Peyer's patch (tissue), 4 donors: Measurements from ENCODE around the gene ZCCHC10. TPM values are rescaled to one million over a fixed set of nuclear protein-coding genes. Genes with fewer than 3 reads are reported as not detected.
A peak's percentile ranks its signal among the peaks of the same experiment; 100 is the strongest.

Source experiments
- DNase-seq, 3 donors: peaks; one replicate each; pipeline ENCODE4 v3.0.0-alpha.2; 2017 to 2019
- H3K27ac ChIP-seq, 4 donors: fragments of 200-600 bp; sonication (generic); one replicate each; pipeline ENCODE4 v1.5.1; 2016 to 2019
- H3K27me3 ChIP-seq, 2 donors: fragments of 200-600 bp; sonication (generic); one replicate each; pipeline ENCODE4 v1.5.1; 2019
- H3K36me3 ChIP-seq, 3 donors: fragments of 200-600 bp; sonication (generic); one replicate each; pipeline ENCODE4 v1.5.1; 2016 to 2019
- H3K4me1 ChIP-seq, 4 donors: fragments of 200-600 bp; sonication (generic); one replicate each; pipeline ENCODE4 v1.5.1; 2016 to 2019
- H3K4me3 ChIP-seq, 4 donors: fragments of 200-600 bp; sonication (generic); 1 replicate in 3 of 4; 2 replicates in 1 of 4; pipeline ENCODE4 v1.5.1; 2016 to 2019; ENCODE audit warnings: mild to moderate bottlenecking in 1 of 4
- H3K9me3 ChIP-seq, 4 donors: fragments of 200-600 bp; sonication (generic); one replicate each; pipeline ENCODE4 v1.5.1; 2016 to 2019; ENCODE audit warnings: mild to moderate bottlenecking in 1 of 4
- POLR2A ChIP-seq, 2 donors: fragments of 450-650 bp; IDR thresholded peaks; one replicate each; pipeline ENCODE4 v1.5.1; 2017; ENCODE audit warnings: antibody characterized with exemption in 2 of 2, mild to moderate bottlenecking in 2 of 2, moderate library complexity in 2 of 2
- total RNA-seq, 4 donors: library from RNA; depleted of rRNA; stranded (reverse); fragments of >200 nt; gene quantifications; one replicate each; pipeline ENCODE4 v1.1.0, GENCODE V29; 2016
- TF ChIP-seq, protein P1 (sequence below), 6 experiments: fragments of 450-650 bp in 4 of 6; fragments of 200-600 bp in 2 of 6; sonication (generic) in 1 of 6; IDR thresholded peaks; one replicate each; pipeline ENCODE4 v1.5.1; 2017 to 2019; ENCODE audit warnings: antibody characterized with exemption in 6 of 6, mild to moderate bottlenecking in 3 of 6, moderate library complexity in 1 of 6

The ZCCHC10 gene
- total RNA-seq, 4 donors from 2014 or later: 8.3 to 22.0 (median 21.7) TPM

DNA sequence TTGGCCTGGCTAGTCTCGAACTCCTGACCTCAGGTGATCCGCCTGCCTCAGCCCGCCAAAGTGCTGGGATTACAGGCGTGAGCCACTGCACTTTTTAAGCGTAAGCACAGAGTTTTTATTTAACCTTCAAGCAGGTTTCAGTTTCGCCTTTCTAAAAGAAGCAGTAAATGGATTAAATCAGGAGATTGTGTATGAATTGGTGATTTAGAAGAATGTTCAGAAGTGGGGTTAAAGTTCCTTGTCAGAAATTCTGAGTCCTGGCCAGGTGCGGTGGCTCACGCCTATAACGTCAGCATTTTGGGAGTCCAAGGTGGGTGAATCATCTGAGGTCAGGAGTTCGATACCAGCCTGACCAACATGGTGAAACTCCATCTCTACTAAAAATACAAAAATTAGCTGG, 37.6 kb upstream of the ZCCHC10 start:
- H3K27me3 ChIP-seq: no peaks in the 10 kb centered on the region
- no peak for DNase-seq
- H3K36me3 ChIP-seq: peaks cover 0 to 25% (median 0%) of the 10 kb centered on the region in 3 donors
- no peaks in the 10 kb centered on the region for H3K9me3 ChIP-seq
- peak overlapping the region in 1 of 4 donors; percentile 6 for H3K27ac ChIP-seq
- H3K4me3 ChIP-seq: no peak overlapping the region
- H3K4me1 ChIP-seq: peaks cover 0 to 5% (median 0%) of the 10 kb centered on the region in 4 donors
- TF ChIP-seq POLR2A (IDR thresholded peaks at IDR 0.05): no peak
- TF ChIP-seq, protein P1, sequence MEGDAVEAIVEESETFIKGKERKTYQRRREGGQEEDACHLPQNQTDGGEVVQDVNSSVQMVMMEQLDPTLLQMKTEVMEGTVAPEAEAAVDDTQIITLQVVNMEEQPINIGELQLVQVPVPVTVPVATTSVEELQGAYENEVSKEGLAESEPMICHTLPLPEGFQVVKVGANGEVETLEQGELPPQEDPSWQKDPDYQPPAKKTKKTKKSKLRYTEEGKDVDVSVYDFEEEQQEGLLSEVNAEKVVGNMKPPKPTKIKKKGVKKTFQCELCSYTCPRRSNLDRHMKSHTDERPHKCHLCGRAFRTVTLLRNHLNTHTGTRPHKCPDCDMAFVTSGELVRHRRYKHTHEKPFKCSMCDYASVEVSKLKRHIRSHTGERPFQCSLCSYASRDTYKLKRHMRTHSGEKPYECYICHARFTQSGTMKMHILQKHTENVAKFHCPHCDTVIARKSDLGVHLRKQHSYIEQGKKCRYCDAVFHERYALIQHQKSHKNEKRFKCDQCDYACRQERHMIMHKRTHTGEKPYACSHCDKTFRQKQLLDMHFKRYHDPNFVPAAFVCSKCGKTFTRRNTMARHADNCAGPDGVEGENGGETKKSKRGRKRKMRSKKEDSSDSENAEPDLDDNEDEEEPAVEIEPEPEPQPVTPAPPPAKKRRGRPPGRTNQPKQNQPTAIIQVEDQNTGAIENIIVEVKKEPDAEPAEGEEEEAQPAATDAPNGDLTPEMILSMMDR (IDR thresholded peaks at IDR 0.05): no peak

DNA sequence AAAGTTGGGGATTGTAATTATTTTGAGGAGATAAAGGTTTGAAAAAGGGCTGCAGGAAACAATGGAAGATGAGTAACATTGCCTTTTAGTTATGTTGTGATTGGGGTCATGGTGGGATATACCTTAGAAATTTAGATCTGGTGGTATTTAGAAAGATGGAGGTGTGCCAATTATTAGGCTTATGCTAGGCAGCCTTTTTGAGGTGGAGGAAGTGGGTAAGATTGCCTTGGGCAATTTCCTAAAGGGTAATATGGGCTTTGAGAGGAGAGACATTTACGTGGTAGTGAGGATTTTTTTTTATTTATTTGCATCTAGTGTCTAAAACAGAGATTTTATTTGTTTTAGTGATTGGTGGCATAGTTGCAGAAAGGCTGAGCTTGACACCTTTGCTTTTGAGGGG, 35.9 kb upstream of the ZCCHC10 start:
- DNase-seq: no peak
- peaks cover 0 to 10% (median 4%) of the 10 kb centered on the region in 4 donors for H3K4me1 ChIP-seq
- peaks cover 0 to 12% (median 0%) of the 10 kb centered on the region in 3 donors for H3K36me3 ChIP-seq
- no peak overlapping the region for H3K4me3 ChIP-seq
- H3K9me3 ChIP-seq: no peaks in the 10 kb centered on the region
- TF ChIP-seq, protein P1 (IDR thresholded peaks at IDR 0.05): no peak
- TF ChIP-seq POLR2A (IDR thresholded peaks at IDR 0.05): no peak
- H3K27me3 ChIP-seq: no peaks in the 10 kb centered on the region
- H3K27ac ChIP-seq: no peak overlapping the region

DNA sequence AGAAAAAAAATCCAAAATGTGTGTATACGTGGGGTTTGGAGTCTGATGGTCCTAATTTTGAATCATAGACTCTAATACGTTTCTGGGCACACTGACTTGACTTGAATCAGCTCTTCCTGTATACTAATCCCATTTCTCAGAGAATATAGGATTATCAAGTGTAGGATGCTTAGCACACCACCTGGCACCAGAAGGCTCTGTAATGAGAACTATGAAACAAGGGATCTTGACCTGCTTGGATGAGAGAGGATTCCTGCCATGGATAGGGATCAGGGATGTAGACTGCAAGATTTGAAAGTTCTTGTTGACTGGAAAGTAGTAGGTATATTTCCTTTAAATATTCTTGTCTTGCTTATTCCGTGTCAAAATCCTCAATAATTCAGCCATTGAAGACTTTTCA, 33.3 kb upstream of the ZCCHC10 start:
- no peak overlapping the region for H3K4me3 ChIP-seq
- peaks cover 0 to 22% (median 5%) of the 10 kb centered on the region in 4 donors for H3K4me1 ChIP-seq
- H3K27ac ChIP-seq: no peak overlapping the region
- H3K36me3 ChIP-seq: no peaks in the 10 kb centered on the region
- DNase-seq: no peak
- TF ChIP-seq POLR2A (IDR thresholded peaks at IDR 0.05): no peak
- TF ChIP-seq, protein P1 (IDR thresholded peaks at IDR 0.05): no peak
- no peaks in the 10 kb centered on the region for H3K27me3 ChIP-seq
- H3K9me3 ChIP-seq: no peaks in the 10 kb centered on the region

GRCh38 chr5:133056891-133057290, 30.5 kb upstream of the ZCCHC10 start:
- H3K4me3 ChIP-seq: no peak overlapping the region
- no peaks in the 10 kb centered on the region for H3K36me3 ChIP-seq
- H3K9me3 ChIP-seq: no peaks in the 10 kb centered on the region
- no peak for DNase-seq
- no peaks in the 10 kb centered on the region for H3K27me3 ChIP-seq
- no peak overlapping the region for H3K27ac ChIP-seq
- TF ChIP-seq, protein P1 (IDR thresholded peaks at IDR 0.05): no peak
- TF ChIP-seq POLR2A (IDR thresholded peaks at IDR 0.05): no peak
- peaks cover 0 to 35% (median 10%) of the 10 kb centered on the region in 4 donors for H3K4me1 ChIP-seq

GRCh38 chr5:133054697-133055471, 28.5 kb upstream of the ZCCHC10 start:
- TF ChIP-seq, protein P1 (IDR thresholded peaks at IDR 0.05): no peak
- no peak for TF ChIP-seq POLR2A (IDR thresholded peaks at IDR 0.05)
- H3K4me1 ChIP-seq: peaks cover 0 to 42% (median 13%) of the 10 kb centered on the region in 4 donors
- DNase-seq: no peak

More at GRCh38 chr5:133054697-133055471, 28.5 kb upstream of the ZCCHC10 start:
- H3K9me3 ChIP-seq: no peaks in the 10 kb centered on the region
- no peaks in the 10 kb centered on the region for H3K27me3 ChIP-seq
- H3K4me3 ChIP-seq: no peak overlapping the region
- H3K36me3 ChIP-seq: no peaks in the 10 kb centered on the region
- no peak overlapping the region for H3K27ac ChIP-seq
